NOMO-1 treated with dmso at 0.1 percent for 144 hours (cell line): ENCODE results near the gene C11orf42.
"Not testable (repeated sequence)": the region's sequence is repeated elsewhere in the genome, so short reads cannot be mapped to it uniquely, and the experiment has no call there.

Source experiments
- DNase-seq: peaks from one replicate; lab custom pipeline; 2025; ENCODE audit not compliant: unreplicated experiment; lab: John Stamatoyannopoulos, UW

C11orf42 gene

GRCh38 chr11:6219359-6219758 is 14.0 kb downstream of the C11orf42 start:
- no peak for DNase-seq

GRCh38 chr11:6223854-6224253 is 18.5 kb downstream of the C11orf42 start:
- no peak for DNase-seq

GRCh38 chr11:6224421-6224820 is 19.1 kb downstream of the C11orf42 start:
- no peak for DNase-seq

- DNase-seq = no peak
Observed at GRCh38 chr11:6225024-6225423, 19.7 kb downstream of the C11orf42 start.

GRCh38 chr11:6225896-6226295 is 20.5 kb downstream of the C11orf42 start:
- DNase-seq = peak; percentile 62

GRCh38 chr11:6228520-6228919 is 23.2 kb downstream of the C11orf42 start:
- DNase-seq = no peak

- DNase-seq = no peak
Observed at GRCh38 chr11:6229911-6230310, 24.6 kb downstream of the C11orf42 start.

- DNase-seq = no peak
Observed at GRCh38 chr11:6232899-6233298, 27.5 kb downstream of the C11orf42 start.

GRCh38 chr11:6233984-6234386 is 28.6 kb downstream of the C11orf42 start:
- no peak for DNase-seq

GRCh38 chr11:6234387-6235107 is 29.2 kb downstream of the C11orf42 start, which contains the start of gene FHIP1B:
Gene FHIP1B (minus strand): TSS chr11:6234636. CDS start chr11:6224516, 10,120 bp downstream.
- peak; percentile 99 for DNase-seq

- no peak for DNase-seq
Observed at GRCh38 chr11:6237266-6237665, 31.9 kb downstream of the C11orf42 start.

GRCh38 chr11:6237761-6238302 is 32.5 kb downstream of the C11orf42 start:
- DNase-seq = no peak

GRCh38 chr11:6238902-6239301 is 33.5 kb downstream of the C11orf42 start, which contains the start of gene CNGA4:
Gene CNGA4 (plus strand): TSS chr11:6239089. CDS start chr11:6239207, 118 bp downstream.
- no peak for DNase-seq

- DNase-seq = no peak
Observed at GRCh38 chr11:6240139-6240538, 34.8 kb downstream of the C11orf42 start.

- no peak for DNase-seq
Observed at GRCh38 chr11:6240781-6241180, 35.4 kb downstream of the C11orf42 start.

GRCh38 chr11:6241316-6241715 is 36.0 kb downstream of the C11orf42 start:
- no peak for DNase-seq

- DNase-seq = no peak
Observed at GRCh38 chr11:6245536-6245935, 40.2 kb downstream of the C11orf42 start.

- no peak for DNase-seq
Observed at GRCh38 chr11:6248248-6248647, 42.9 kb downstream of the C11orf42 start.

GRCh38 chr11:6248897-6249296 is 43.5 kb downstream of the C11orf42 start:
- not testable (repeated sequence) for DNase-seq

GRCh38 chr11:6249770-6250555 is 44.6 kb downstream of the C11orf42 start:
- DNase-seq = no peak

GRCh38 chr11:6251120-6251733 is 45.9 kb downstream of the C11orf42 start:
- DNase-seq = no peak
